CD4-positive, alpha-beta T cell (primary cell): Measurements from ENCODE around the gene TRIM47. TPM values are rescaled to one million over a fixed set of nuclear protein-coding genes. Genes with fewer than 3 reads are reported as not detected.
"Not testable (repeated sequence)": the region's sequence is repeated elsewhere in the genome, so short reads cannot be mapped to it uniquely, and the experiment has no call there.

ENCODE experiments used
- ATAC-seq: fragments of 200-7000 bp; cut with Tn5 transposase; one replicate; pipeline ENCODE4 v1.10.0; 2022; ENCODE audit warnings: mild to moderate bottlenecking; ENCODE audit not compliant: poor library complexity
- CTCF ChIA-PET: fragments of 350-600 bp; sonication (Branson Sonifier 250); formaldehyde crosslinking; loops from one replicate; lab custom pipeline; 2021; ENCODE audit warnings: antibody characterized with exemption, inconsistent platforms; lab: Charles Lee
- POLR2A ChIA-PET: fragments of 350-600 bp; sonication (Branson Sonifier 250); formaldehyde crosslinking; loops from one replicate; lab custom pipeline; 2021; ENCODE audit warnings: antibody characterized with exemption, inconsistent platforms; lab: Charles Lee
- DNase-seq, 14 experiments: peaks; one replicate each; pipeline ENCODE4 v3.0.0-alpha.2; 2013 to 2020; ENCODE audit warnings: mixed read lengths in 2 of 14
- H3K27ac ChIP-seq, 2 donors: one replicate each; pipeline versions ENCODE4 v1.5.1 to v1.7.0; 2013; ENCODE audit warnings: low read length in 2 of 2, low read depth in 1 of 2, mild to moderate bottlenecking in 1 of 2
- H3K27me3 ChIP-seq, 2 experiments: 1 replicate in 1 of 2; 2 replicates in 1 of 2; pipeline versions ENCODE4 v1.6.1 to v1.7.0; 2013; ENCODE audit warnings: low read length in 2 of 2, control low read depth in 1 of 2, mild to moderate bottlenecking in 1 of 2, moderate library complexity in 1 of 2; ENCODE audit not compliant: insufficient read depth in 2 of 2, control insufficient read depth in 1 of 2
- H3K36me3 ChIP-seq: one replicate; pipeline ENCODE4 v1.6.1; 2013; ENCODE audit warnings: low read length, control low read depth; ENCODE audit not compliant: insufficient read depth
- H3K4me1 ChIP-seq: one replicate; pipeline ENCODE4 v1.6.1; 2013; ENCODE audit warnings: low read length, control low read depth; ENCODE audit not compliant: insufficient read depth
- H3K4me3 ChIP-seq: one replicate; pipeline ENCODE4 v1.5.1; 2013; ENCODE audit warnings: mild to moderate bottlenecking, low read length, moderate library complexity
- H3K9me3 ChIP-seq, 2 experiments: 1 replicate in 1 of 2; 2 replicates in 1 of 2; pipeline versions ENCODE4 v1.6.1 to v1.7.0; 2013; ENCODE audit warnings: low read length in 2 of 2, mild to moderate bottlenecking in 2 of 2, control low read depth in 1 of 2, moderate library complexity in 1 of 2; ENCODE audit not compliant: control insufficient read depth in 1 of 2, insufficient read depth in 1 of 2
- H3K27ac Mint-ChIP-seq: one replicate; pipeline ENCODE4 v1.8.0; 2020; ENCODE audit warnings: mixed read lengths
- H3K27me3 Mint-ChIP-seq: one replicate; pipeline ENCODE4 v1.8.0; 2021; ENCODE audit warnings: mixed read lengths
- H3K36me3 Mint-ChIP-seq: one replicate; pipeline ENCODE4 v1.8.0; 2021; ENCODE audit warnings: low read depth, mixed read lengths
- H3K4me1 Mint-ChIP-seq: one replicate; pipeline ENCODE4 v1.8.0; 2021; ENCODE audit warnings: low read depth, mixed read lengths
- H3K4me3 Mint-ChIP-seq: one replicate; pipeline ENCODE4 v1.8.0; 2020; ENCODE audit warnings: mild to moderate bottlenecking, mixed read lengths
- H3K9me3 Mint-ChIP-seq: one replicate; pipeline ENCODE4 v1.8.0; 2020; ENCODE audit warnings: mixed read lengths
- CTCF ChIP-seq: fragments of 200-600 bp; IDR thresholded peaks from one replicate; pipeline ENCODE4 v1.8.0; 2022; ENCODE audit warnings: antibody characterized with exemption, mild to moderate bottlenecking
- intact Hi-C, 2 experiments: fragments of 100-400 bp; cut with DNase I in 1 of 2; cut with micrococcal nuclease in 1 of 2; formaldehyde crosslinking; loops; one replicate each; pipeline versions ENCODE4 v1.15.1 to v1.9.0; 2023 to 2025; cut with DNase I, micrococcal nuclease
- total RNA-seq, 174 experiments: library from RNA in 2 of 174; stranded (reverse) in 2 of 174; gene quantifications; one replicate each; pipeline ENCODE4 v1.2.3 and lab custom pipeline; 2021 to 2026

TRIM47 gene
- total RNA-seq, 2 experiments from 2014 or later = 2.3 to 2.8 TPM

- Histone ChIP-seq H3K9me3 (no peaks in the 10 kb centered on the region), H3K36me3 (peaks cover 25% of the 10 kb centered on the region), H3K4me1 (peaks cover 48% of the 10 kb centered on the region), H3K27me3 (no peaks in the 10 kb centered on the region), H3K27ac (peak overlapping the region; percentile 65), H3K4me3 (peak overlapping the region; percentile 82)
- intact Hi-C loops = loop anchor here (2.0 to 10.0 kb wide), 3 partner anchors 51 to 329 kb away; partner anchors contain the start of genes LLGL2 (in 1 of the 2), MRPL38 (in 1 of the 2) and UNK (in 1 of the 2)
- POLR2A ChIA-PET = interaction anchor here (0.9 to 5.1 kb wide), 21 partner anchors 9 to 500 kb away, joined by 3 to 230 read pairs (median 13); partner anchors contain the start of genes MRPL38, TRIM47, TRIM65 and UNC13D
- Mint-ChIP-seq H3K4me3 (no peak overlapping the region), H3K9me3 (no peaks in the 10 kb centered on the region), H3K36me3 (peaks cover 31% of the 10 kb centered on the region), H3K27me3 (no peaks in the 10 kb centered on the region), H3K27ac (no peak overlapping the region), H3K4me1 (peaks cover 29% of the 10 kb centered on the region)
- DNase-seq = peak in 3 of 14 experiments; percentile 37 to 57 (median 53)
- ATAC-seq = no peak
- CTCF ChIA-PET = interaction anchor here (0.6 to 3.2 kb wide), 11 partner anchors 19 to 418 kb away, joined by 3 to 33 read pairs (median 6); partner anchors contain the start of genes CDK3, MRPL38, TRIM47 and TRIM65
- TF ChIP-seq CTCF = no peak
Observed at GRCh38 chr17:75854101-75854748, 24.2 kb downstream of the TRIM47 start.

DNA sequence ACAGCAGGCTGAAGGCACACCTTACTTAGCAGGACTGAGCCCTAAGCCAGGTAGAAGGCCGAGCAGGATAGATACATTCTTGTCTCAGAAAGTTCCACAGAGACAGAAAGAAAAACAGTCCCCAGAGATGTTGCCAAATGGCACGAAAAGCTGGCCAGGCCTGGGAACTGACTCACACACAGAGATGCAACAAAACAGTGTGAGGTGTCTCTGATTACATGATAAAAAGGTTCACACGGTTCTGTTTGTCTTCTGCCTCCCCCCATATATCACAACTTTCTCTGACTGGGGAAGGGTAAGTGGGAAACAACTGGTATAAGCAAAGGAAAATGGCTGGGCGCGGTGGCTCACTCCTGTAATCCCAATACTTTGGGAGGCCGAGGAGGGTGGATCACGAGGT lies 24.9 kb downstream of the TRIM47 start:
- Mint-ChIP-seq H3K4me1 (peaks cover 28% of the 10 kb centered on the region), H3K4me3 (peak overlapping the region; percentile 74), H3K27me3 (no peaks in the 10 kb centered on the region), H3K9me3 (no peaks in the 10 kb centered on the region), H3K36me3 (peaks cover 37% of the 10 kb centered on the region), H3K27ac (no peak overlapping the region)
- DNase-seq = no peak
- TF ChIP-seq CTCF = no peak
- H3K4me1 ChIP-seq = peaks cover 48% of the 10 kb centered on the region
- no peak overlapping the region for H3K4me3 ChIP-seq
- POLR2A ChIA-PET = interaction anchor here (2.1 to 5.1 kb wide), 7 partner anchors 8 to 76 kb away, joined by 13 to 230 read pairs (median 111); partner anchors contain the start of genes TRIM47, TRIM65, UNC13D and UNK
- no peaks in the 10 kb centered on the region for H3K27me3 ChIP-seq
- no peak for ATAC-seq
- CTCF ChIA-PET = interaction anchor here (0.6 to 3.2 kb wide), 5 partner anchors 25 to 417 kb away, joined by 3 to 18 read pairs (median 3); partner anchors contain the start of genes CDK3 and TRIM47
- no peak overlapping the region for H3K27ac ChIP-seq
- intact Hi-C loops = loop anchor here in 1 of 2 experiments (10.0 kb wide), 1 partner anchor 329 kb away; the partner anchor contains the start of gene LLGL2
- H3K9me3 ChIP-seq = no peaks in the 10 kb centered on the region
- peaks cover 33% of the 10 kb centered on the region for H3K36me3 ChIP-seq

DNA sequence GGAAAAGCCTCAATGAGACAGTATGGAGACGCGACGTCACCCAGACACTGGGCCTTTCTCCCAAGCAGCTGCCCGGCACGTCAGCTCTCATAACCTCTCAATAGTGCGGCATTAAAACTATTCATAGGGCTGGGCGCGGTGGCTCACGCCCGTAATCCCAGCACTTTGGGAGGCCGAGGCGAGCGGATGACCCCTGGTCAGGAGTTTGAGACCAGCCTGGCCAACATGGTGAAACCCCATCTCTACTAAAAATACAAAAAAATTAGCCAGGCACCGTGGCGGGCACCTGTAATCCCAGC lies 26.7 kb downstream of the TRIM47 start:
- not testable (repeated sequence) for DNase-seq, H3K9me3 Mint-ChIP-seq, H3K27ac ChIP-seq, H3K27me3 ChIP-seq, ATAC-seq, H3K4me3 ChIP-seq, H3K9me3 ChIP-seq, H3K27me3 Mint-ChIP-seq
- Histone ChIP-seq H3K4me1 (peaks cover 45% of the 10 kb centered on the region), H3K36me3 (peaks cover 51% of the 10 kb centered on the region)
- peaks cover 27% of the 10 kb centered on the region for H3K4me1 Mint-ChIP-seq
- peak overlapping the region; percentile 55 for H3K27ac Mint-ChIP-seq
- ChIA-PET POLR2A (interaction anchor here (5.1 kb wide), 1 partner anchor 6 kb away, joined by 125 read pairs; the partner anchor contains the start of gene UNC13D), CTCF (interaction anchor here (0.9 kb wide), 1 partner anchor 44 kb away, joined by 3 read pairs; no protein-coding TSS in a partner anchor)
- H3K36me3 Mint-ChIP-seq = peaks cover 54% of the 10 kb centered on the region
- intact Hi-C loops = loop anchor here in 1 of 2 experiments (10.0 kb wide), 1 partner anchor 327 kb away; the partner anchor contains the start of gene LLGL2
- H3K4me3 Mint-ChIP-seq = peak overlapping the region; percentile 45
